Suppressor macrophage treated with lipopolysaccharide for 1 hour (primary cell): Measurements from ENCODE around the gene CDKN2B.
"Not testable (repeated sequence)": the region's sequence is repeated elsewhere in the genome, so short reads cannot be mapped to it uniquely, and the experiment has no call there.

Source experiments
- DNase-seq, 3 donors: peaks; one replicate each; pipeline ENCODE4 v3.0.0-alpha.2; 2020 to 2022

Gene CDKN2B

GRCh38 chr9:22008717-22009505 lies at the start of gene CDKN2B:
TSS of gene CDKN2B (minus strand) at chr9:22009305. CDS start at chr9:22008953, 352 bp downstream.
- DNase-seq, result peak; percentile 97 to 99 (median 98)

- DNase-seq, result not testable (repeated sequence)
Measured at GRCh38 chr9:22057972-22058371, 48.9 kb upstream of the CDKN2B start.

GRCh38 chr9:22056402-22056801 lies 47.3 kb upstream of the CDKN2B start:
- DNase-seq, result no peak

- no peak for DNase-seq
Measured at GRCh38 chr9:22055090-22055489, 46.0 kb upstream of the CDKN2B start.

GRCh38 chr9:22054529-22054928 lies 45.4 kb upstream of the CDKN2B start:
- no peak for DNase-seq

- DNase-seq, result no peak
Measured at GRCh38 chr9:22054076-22054475, 45.0 kb upstream of the CDKN2B start.

GRCh38 chr9:22053178-22053577 lies 44.1 kb upstream of the CDKN2B start:
- DNase-seq, result no peak

- peak; percentile 45 to 51 (median 45) for DNase-seq
Measured at GRCh38 chr9:22052376-22052945, 43.4 kb upstream of the CDKN2B start.

- DNase-seq, result no peak
Measured at GRCh38 chr9:22050924-22051323, 41.8 kb upstream of the CDKN2B start.

- DNase-seq, result no peak
Measured at GRCh38 chr9:22049411-22049810, 40.3 kb upstream of the CDKN2B start.

- no peak for DNase-seq
Measured at GRCh38 chr9:22047596-22047995, 38.5 kb upstream of the CDKN2B start.

- DNase-seq, result no peak
Measured at GRCh38 chr9:22046243-22046885, 37.3 kb upstream of the CDKN2B start.

GRCh38 chr9:22045423-22045822 lies 36.3 kb upstream of the CDKN2B start:
- no peak for DNase-seq

GRCh38 chr9:22044583-22044982 lies 35.5 kb upstream of the CDKN2B start:
- peak; percentile 24 to 57 (median 39) for DNase-seq

- no peak for DNase-seq
Measured at GRCh38 chr9:22043928-22044327, 34.8 kb upstream of the CDKN2B start.

- DNase-seq, result no peak
Measured at GRCh38 chr9:22041775-22042174, 32.7 kb upstream of the CDKN2B start.

- DNase-seq, result no peak
Measured at GRCh38 chr9:22041344-22041743, 32.2 kb upstream of the CDKN2B start.

GRCh38 chr9:22040760-22041159 lies 31.7 kb upstream of the CDKN2B start:
- no peak for DNase-seq

GRCh38 chr9:22039258-22039657 lies 30.2 kb upstream of the CDKN2B start:
- no peak for DNase-seq

- DNase-seq, result peak; percentile 25 to 65 (median 62)
Measured at GRCh38 chr9:22037954-22038690, 29.0 kb upstream of the CDKN2B start.

- DNase-seq, result no peak
Measured at GRCh38 chr9:22036866-22037626, 27.9 kb upstream of the CDKN2B start.

- no peak for DNase-seq
Measured at GRCh38 chr9:22035591-22036011, 26.5 kb upstream of the CDKN2B start.
